Stimulated activated CD8-positive, alpha-beta memory T cell treated with anti-CD3 and anti-CD28 coated beads, Interleukin-4, amount 100 ng/mL, for 48 hours (primary cell): Measurements from ENCODE around the gene JAK3.
A peak's percentile ranks its signal among the peaks of the same experiment; 100 is the strongest.

Experiments used
- DNase-seq: peaks from one replicate; pipeline ENCODE4 v3.0.0-alpha.2; 2020

The JAK3 gene

DNA sequence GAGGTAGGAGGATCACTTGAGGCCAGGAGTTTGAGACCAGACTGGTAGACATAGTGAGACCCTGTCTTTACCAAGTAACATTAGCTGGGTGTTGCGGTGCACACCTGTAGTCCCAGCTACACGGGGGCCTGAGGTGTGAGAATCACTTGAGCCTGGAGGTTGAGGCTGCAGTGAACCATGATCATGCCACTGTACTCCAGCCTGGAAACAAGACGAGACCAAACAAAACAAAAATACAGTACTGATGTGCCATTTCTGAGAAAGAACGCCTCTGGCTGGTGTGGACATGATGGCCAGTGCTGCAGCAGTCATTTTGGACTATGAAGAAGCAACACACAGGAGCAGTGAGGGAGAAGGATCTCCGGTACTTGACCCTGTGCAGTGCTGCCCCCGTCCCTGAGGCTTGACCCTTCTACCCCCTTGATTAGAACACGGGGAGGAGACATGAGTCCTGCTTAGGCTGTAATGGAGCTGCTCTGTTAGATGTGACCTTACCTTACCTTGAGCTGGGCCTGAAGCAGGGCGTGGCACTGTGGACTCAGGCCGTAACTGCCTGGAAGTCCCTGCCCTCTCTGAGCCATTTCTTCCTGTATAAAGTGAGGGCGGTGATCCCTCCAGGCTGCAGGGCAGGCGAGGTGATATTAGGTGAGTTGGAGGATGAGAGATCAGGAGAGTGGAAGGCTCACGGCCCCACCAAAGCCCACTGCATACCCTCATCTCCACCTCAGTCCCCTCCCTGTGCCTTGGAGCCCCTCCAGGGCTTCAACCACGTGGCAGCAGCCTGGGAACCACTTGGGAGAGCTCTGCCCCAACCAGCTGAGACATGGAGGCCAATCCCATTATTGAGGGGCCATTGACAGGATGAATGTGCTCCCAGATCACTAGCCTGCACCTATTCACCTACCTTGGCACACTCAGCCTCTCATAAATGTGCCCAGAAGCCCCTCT, 17.9 kb upstream of the JAK3 start:
- DNase-seq: no peak

DNA sequence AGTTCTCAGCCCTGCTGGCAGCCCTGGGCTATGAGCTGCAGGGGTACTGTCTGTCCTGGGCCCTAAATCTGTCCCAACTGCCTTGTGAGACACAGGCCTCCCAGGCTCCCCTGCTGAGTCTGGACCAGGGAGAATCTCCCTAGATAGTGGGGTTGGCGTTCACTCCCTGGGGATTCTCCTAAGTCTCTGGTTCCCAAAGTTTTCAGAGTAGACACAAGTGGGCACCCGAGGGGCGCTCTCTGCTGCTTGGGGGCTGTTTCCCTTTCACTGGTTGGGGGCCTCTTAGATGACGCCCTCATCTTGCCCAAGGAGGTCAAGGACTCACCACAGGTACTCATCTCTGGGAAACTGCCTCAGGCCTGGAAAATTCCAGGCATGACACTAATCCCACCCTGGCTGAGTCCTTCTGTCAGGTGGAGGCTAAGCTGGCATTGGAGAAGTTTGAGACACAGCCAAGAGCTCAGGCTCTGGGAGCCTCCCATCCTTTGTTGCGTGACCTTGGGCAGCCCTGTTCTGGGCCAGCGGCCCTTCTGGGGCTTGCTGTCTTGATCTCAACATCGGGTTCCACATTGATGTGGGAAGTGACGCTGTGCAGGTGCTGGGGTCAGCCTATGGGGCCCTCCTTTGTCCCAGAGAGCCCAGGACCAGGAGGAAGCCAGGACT, 15.9 kb upstream of the JAK3 start:
- DNase-seq: no peak

- no peak for DNase-seq
Observed at GRCh38 chr19:17862711-17863519, 15.1 kb upstream of the JAK3 start.

GRCh38 chr19:17861542-17862402, 14.0 kb upstream of the JAK3 start:
- DNase-seq: no peak

GRCh38 chr19:17860993-17861360, 13.2 kb upstream of the JAK3 start:
- DNase-seq: no peak

DNA sequence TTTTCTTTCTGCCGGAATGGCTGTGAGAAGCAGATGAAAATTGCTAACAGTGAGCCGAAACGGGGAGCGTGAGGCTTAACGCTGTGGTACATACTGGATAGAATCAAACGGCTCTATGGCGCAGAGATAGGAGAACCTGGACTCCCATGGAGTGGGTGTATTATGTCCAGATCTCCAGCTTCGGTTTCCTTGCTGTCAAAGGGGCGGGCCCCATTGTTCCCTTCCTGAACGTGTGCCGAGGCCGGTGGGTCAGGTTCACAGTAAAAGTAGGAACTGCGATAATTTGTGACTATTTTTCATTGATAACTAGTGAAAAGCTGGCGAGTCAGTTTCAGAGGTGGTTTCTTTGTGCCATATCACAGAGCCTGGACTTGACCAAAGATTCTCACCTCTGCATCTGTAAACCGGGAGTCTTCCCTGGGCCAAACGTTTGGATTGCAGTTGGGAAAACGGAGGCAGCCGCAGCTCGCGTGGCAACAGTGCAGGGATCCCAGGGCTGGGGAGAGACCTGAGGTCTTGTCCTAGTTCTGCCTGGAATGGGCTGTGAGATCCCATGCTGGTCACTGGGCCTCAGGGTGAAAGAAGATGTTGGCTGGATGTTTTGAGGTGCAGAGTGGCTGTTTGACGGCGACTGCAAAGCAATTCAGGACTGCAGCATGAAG, 12.7 kb upstream of the JAK3 start:
- no peak for DNase-seq

- DNase-seq: peak; percentile 99
Observed at GRCh38 chr19:17859533-17860330, 11.9 kb upstream of the JAK3 start, which contains the start of gene RPL18A. TSS of gene RPL18A (plus strand) at chr19:17859910. CDS start at chr19:17859957, 47 bp downstream.

- peak; percentile 99 for DNase-seq
Observed at GRCh38 chr19:17855280-17856152, 7.7 kb upstream of the JAK3 start.

- DNase-seq: no peak
Observed at GRCh38 chr19:17854061-17854460, 6.3 kb upstream of the JAK3 start.

DNA sequence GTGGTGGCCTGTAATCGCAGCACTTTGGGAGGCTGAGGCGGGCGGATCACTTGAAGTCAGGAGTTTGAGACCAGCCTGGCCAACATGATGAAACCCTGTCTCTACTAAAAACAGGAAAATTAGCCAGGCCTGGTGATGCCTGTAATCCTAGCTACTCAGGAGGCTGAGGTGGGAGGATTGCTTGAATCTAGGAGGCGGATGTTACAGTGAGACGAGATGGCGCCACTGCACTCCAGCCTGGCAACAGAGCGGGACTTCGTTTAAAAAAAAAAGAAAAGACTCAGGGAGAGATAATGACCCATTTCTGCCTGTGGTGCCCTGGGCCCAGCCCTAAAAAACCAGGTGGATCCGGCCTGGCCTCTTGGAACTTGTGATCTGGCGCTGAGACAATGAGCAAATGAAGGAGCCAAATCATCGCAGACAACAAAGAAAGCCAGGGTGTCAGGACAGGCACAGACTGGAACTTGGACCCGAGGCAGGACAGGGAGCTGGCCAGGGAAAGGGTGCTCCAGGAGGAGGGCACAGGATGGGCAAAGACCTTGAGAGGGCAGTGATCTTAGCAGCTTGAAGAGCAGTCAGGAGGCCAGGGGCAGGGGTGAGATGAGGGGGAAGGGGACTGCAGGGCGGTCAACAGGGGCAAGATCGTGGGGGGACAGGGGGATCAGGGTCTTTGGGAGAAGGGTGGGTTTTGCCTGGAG, 962 bp upstream of the JAK3 start:
- DNase-seq: no peak

DNA sequence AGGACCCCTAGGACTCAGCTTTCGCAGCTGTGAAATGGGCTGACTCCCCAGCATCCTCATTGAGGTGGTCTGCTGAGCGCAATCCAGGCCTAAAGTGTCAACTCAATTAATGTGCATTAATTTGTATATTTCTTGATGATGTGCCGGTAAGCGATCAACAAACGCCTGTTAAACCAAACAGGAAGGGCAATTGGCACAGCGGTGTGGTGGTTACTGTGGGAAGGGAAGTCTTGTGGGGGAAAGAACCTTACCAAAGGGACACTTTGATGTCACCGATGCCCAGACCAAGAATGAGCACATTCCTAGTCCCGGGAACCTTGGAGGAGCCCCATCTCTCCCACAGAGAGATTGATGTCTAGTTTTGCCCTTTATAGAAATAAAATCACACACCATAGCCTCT, 1.6 kb downstream of the JAK3 start:
- DNase-seq: no peak

DNA sequence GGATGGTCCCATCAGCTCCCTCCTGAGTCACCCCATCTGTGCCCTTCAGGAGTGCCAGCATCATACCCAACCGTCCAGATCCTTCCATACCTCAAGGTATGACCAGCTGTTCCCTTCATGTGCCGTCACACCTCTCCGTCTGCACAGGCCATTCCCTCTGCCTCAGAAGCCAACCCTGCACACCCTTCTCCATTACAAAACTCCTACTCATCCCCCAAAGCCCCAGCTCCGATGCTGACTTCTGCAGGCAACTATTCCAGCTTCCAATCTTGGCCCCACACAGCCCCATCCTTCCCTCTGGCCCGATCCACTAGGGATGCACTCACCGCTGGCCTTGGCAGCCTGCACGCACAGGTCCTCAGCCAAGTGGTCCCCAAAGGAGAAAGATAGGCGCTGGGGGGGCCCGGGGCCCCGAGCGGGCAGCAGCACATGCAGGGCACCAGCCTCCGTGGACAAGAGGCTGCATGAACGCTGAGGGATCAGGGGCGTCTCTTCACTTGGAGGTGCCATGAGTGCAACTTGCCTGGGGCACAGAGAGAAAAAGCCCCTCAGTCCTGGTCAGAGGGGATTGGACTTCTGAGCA, 3.8 kb downstream of the JAK3 start:
- DNase-seq: no peak

DNA sequence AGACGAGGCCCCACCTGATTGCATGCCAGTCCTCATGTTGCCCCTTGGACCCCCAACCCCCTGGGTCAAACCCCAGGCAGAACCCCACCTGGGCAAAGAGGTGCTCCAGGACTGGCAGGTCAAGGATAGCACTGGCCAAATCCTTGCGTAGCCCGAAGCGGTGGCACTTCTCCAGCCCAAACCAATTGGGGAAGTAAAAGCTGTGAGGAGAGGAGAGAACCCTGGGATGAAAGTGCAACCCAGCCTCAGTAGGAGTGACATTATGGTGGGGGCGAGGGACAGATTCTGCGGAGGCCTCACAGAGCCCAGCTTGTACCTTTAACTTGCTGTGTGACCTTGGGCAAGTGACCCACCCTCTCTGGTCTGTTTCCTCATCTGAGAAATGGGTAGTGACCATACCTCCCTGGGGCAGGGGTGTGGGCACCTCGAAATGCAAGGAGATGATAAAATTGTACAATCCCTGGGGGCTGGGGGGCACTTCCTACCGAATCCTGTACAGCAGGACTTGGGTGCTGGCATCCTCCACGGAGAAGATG, 4.4 kb downstream of the JAK3 start:
- no peak for DNase-seq

- DNase-seq: no peak
Observed at GRCh38 chr19:17842663-17843291, 5.0 kb downstream of the JAK3 start.

DNA sequence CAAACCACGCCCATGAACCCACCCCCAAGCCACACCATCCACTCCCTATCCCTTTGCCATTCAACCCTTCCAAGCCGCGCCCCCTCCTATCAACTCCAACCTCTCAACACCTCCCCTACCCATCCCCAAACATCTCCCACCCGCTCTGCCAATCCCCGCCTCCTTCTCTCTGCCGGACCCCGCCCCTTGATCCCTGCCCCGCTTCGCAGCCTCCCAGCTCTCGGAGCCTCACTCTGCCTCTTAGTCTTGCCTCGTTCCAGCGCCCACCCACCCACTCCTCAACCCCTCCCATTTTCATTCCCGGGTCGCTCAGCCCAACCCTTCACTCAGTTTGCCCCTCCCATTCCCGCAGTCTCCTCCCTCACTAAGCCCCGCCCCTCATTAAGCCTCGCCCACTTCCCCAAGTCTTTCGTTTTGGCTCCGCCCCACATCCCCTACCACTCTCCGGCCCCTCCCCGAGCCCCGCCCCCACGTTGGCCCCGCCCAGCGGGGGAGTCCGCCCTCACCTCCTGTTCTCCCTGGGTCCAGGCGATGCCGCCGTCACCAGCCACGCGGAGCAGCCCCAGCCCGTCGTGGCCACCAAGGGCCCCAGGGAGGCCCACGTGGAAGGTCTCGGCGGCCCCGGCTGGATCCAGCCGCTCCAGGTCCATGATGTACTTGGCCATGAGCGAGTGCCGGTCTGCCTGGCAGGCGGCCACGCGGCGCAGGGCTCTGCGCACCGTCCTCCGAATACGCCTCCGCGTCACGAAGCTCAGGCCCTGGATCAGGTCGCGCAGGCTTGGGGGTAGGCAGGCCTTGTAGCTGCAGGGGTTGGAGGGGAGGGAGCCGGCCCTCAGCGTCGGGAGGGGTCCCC, 5.7 kb downstream of the JAK3 start:
- DNase-seq: peak; percentile 89

DNA sequence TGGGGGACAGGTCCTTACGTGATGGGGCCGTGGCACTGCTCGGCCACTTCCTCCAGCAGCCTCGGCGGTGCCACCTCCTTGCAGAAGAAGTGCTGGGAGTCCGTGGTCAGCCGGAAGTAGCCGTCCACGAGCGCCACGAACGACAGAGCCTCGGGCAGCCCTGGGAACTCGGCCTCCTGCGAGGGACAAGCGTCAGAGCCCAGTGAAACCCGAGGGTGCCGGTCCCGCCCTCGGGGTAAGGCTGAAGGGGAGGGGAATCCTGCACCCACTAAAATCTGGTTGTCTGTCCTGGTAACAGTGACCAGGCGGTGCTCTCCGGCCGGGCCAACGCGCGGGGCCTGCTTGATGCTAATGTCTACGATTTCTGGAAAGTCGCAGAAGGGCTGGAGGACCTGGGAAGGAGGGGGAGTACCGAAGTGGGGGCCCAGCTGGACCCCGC, 6.4 kb downstream of the JAK3 start:
- no peak for DNase-seq

DNA sequence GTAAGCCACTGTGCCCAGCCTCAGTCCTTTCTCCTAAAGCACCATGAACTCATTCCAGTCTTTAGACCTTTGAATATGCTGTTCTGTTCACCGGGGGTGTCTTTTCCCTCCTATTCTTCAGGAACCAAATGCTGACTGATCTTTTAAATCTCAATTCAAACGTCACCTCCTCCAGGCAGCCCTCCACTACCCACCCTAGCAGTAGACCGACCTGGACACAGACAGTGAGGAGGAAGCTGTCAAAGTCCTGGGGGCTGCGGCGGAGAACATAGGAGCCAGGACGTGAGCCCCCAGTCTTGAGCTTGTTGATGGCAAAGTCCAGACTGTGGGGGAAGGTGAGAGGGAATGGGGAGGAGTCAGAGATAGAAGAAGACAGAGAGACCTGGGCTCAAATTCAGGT, 7.8 kb downstream of the JAK3 start:
- no peak for DNase-seq
